Measurements from ENCODE around the gene SPPL2B. TPM values are rescaled to one million over a fixed set of nuclear protein-coding genes. Genes with fewer than 3 reads are reported as not detected.

Gene SPPL2B
- total RNA-seq, 1 donor from 2014 or later, result 22.6 TPM

- peak; percentile 59 to 61 for DNase-seq (ENCODE audit: low read depth in 2 of 2)
Measured at GRCh38 chr19:2302319-2303210, 25.9 kb upstream of the SPPL2B start.

- no peak for DNase-seq (ENCODE audit: low read depth in 2 of 2)
Measured at GRCh38 chr19:2303211-2303798, 25.2 kb upstream of the SPPL2B start.

- no peak for DNase-seq (ENCODE audit: low read depth in 2 of 2)
Measured at GRCh38 chr19:2305452-2306280, 22.8 kb upstream of the SPPL2B start.

GRCh38 chr19:2306281-2306806, 22.1 kb upstream of the SPPL2B start:
- no peak for DNase-seq (ENCODE audit: low read depth in 2 of 2)

GRCh38 chr19:2306971-2307370, 21.5 kb upstream of the SPPL2B start:
- DNase-seq (ENCODE audit: low read depth in 2 of 2), result no peak

GRCh38 chr19:2307518-2308012, 20.9 kb upstream of the SPPL2B start:
- no peak for DNase-seq (ENCODE audit: low read depth in 2 of 2)

- DNase-seq (ENCODE audit: low read depth in 2 of 2), result no peak
Measured at GRCh38 chr19:2308114-2308556, 20.3 kb upstream of the SPPL2B start, which contains the start of gene LINGO3. TSS of gene LINGO3 (minus strand) at chr19:2308154. CDS start at chr19:2291776, 16,378 bp downstream.

- peak in 1 of 2 donors; percentile 50 for DNase-seq (ENCODE audit: low read depth in 2 of 2)
Measured at GRCh38 chr19:2309734-2310362, 18.6 kb upstream of the SPPL2B start.

GRCh38 chr19:2311093-2311492, 17.4 kb upstream of the SPPL2B start:
- no peak for DNase-seq (ENCODE audit: low read depth in 2 of 2)

GRCh38 chr19:2312820-2313501, 15.5 kb upstream of the SPPL2B start:
- no peak for DNase-seq (ENCODE audit: low read depth in 2 of 2)

GRCh38 chr19:2315121-2315817, 13.2 kb upstream of the SPPL2B start:
- no peak for DNase-seq (ENCODE audit: low read depth in 2 of 2)

GRCh38 chr19:2315818-2316353, 12.6 kb upstream of the SPPL2B start:
- peak; percentile 68 to 77 for DNase-seq (ENCODE audit: low read depth in 2 of 2)

GRCh38 chr19:2317300-2317699, 11.2 kb upstream of the SPPL2B start:
- no peak for DNase-seq (ENCODE audit: low read depth in 2 of 2)

- no peak for DNase-seq (ENCODE audit: low read depth in 2 of 2)
Measured at GRCh38 chr19:2317756-2318155, 10.7 kb upstream of the SPPL2B start.

GRCh38 chr19:2318923-2319322, 9.6 kb upstream of the SPPL2B start:
- no peak for DNase-seq (ENCODE audit: low read depth in 2 of 2)

GRCh38 chr19:2319551-2319950, 8.9 kb upstream of the SPPL2B start:
- no peak for DNase-seq (ENCODE audit: low read depth in 2 of 2)

GRCh38 chr19:2320049-2320448, 8.4 kb upstream of the SPPL2B start:
- DNase-seq (ENCODE audit: low read depth in 2 of 2), result no peak

GRCh38 chr19:2320939-2321338, 7.5 kb upstream of the SPPL2B start:
- no peak for DNase-seq (ENCODE audit: low read depth in 2 of 2)

GRCh38 chr19:2321565-2322283, 6.8 kb upstream of the SPPL2B start:
- no peak for DNase-seq (ENCODE audit: low read depth in 2 of 2)
